Measurements from ENCODE around the gene PPARD. TPM values are rescaled to one million over a fixed set of nuclear protein-coding genes. Genes with fewer than 3 reads are reported as not detected.

The PPARD gene
- total and polyA plus RNA-seq, 2 of the 13 experiments (the other 11 are each of a cell fraction or from before 2014, with no cell fraction given): 6.1 to 13.3 TPM

GRCh38 chr6:35428421-35429149, 86.2 kb downstream of the PPARD start (continued):
- peak; percentile 72 for TF ChIP-seq FOSL2 (CRISPR knock-in tag; IDR thresholded peaks at IDR 0.05)
- no peak for TF ChIP-seq ZNF282 (IDR thresholded peaks at IDR 0.05; ENCODE audit: partially characterized antibody)
- TF ChIP-seq ZNF451 (CRISPR knock-in tag; IDR thresholded peaks at IDR 0.05): no peak
- no peak for TF ChIP-seq GABPA (IDR thresholded peaks at IDR 0.05; ENCODE audit: low read depth, low read length)
- 0 out of 2 replicates have a peak, but pooled peaks have one; percentile 19 for TF ChIP-seq GABPA (CRISPR knock-in tag; IDR thresholded peaks at IDR 0.05; ENCODE audit: low read depth)
- peak; percentile 83 for TF ChIP-seq ZBTB43 (CRISPR knock-in tag; conservative IDR thresholded peaks at IDR 0.05)
- TF ChIP-seq ZNF883 (CRISPR knock-in tag; IDR thresholded peaks at IDR 0.05; ENCODE audit: not compliant biosample characterization): no peak
- TF ChIP-seq ZNF382 (CRISPR knock-in tag; IDR thresholded peaks at IDR 0.05; ENCODE audit: borderline replicate concordance): no peak
- no peak for TF ChIP-seq GTF3A (CRISPR knock-in tag; conservative IDR thresholded peaks at IDR 0.05)
- TF ChIP-seq HOMEZ (CRISPR knock-in tag; IDR thresholded peaks at IDR 0.05; ENCODE audit: low read depth): no peak
- no peak for TF ChIP-seq TBL1XR1 (IDR thresholded peaks at IDR 0.05; ENCODE audit: borderline replicate concordance, low read length, partially characterized antibody)
- no peak for TF ChIP-seq SALL2 (CRISPR knock-in tag; IDR thresholded peaks at IDR 0.05)
- TF ChIP-seq, protein P1, sequence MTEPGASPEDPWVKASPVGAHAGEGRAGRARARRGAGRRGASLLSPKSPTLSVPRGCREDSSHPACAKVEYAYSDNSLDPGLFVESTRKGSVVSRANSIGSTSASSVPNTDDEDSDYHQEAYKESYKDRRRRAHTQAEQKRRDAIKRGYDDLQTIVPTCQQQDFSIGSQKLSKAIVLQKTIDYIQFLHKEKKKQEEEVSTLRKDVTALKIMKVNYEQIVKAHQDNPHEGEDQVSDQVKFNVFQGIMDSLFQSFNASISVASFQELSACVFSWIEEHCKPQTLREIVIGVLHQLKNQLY (CRISPR knock-in tag; IDR thresholded peaks at IDR 0.05): no peak
- no peak for TF ChIP-seq ZNF343 (CRISPR knock-in tag; IDR thresholded peaks at IDR 0.05)
- TF ChIP-seq, protein P2, sequence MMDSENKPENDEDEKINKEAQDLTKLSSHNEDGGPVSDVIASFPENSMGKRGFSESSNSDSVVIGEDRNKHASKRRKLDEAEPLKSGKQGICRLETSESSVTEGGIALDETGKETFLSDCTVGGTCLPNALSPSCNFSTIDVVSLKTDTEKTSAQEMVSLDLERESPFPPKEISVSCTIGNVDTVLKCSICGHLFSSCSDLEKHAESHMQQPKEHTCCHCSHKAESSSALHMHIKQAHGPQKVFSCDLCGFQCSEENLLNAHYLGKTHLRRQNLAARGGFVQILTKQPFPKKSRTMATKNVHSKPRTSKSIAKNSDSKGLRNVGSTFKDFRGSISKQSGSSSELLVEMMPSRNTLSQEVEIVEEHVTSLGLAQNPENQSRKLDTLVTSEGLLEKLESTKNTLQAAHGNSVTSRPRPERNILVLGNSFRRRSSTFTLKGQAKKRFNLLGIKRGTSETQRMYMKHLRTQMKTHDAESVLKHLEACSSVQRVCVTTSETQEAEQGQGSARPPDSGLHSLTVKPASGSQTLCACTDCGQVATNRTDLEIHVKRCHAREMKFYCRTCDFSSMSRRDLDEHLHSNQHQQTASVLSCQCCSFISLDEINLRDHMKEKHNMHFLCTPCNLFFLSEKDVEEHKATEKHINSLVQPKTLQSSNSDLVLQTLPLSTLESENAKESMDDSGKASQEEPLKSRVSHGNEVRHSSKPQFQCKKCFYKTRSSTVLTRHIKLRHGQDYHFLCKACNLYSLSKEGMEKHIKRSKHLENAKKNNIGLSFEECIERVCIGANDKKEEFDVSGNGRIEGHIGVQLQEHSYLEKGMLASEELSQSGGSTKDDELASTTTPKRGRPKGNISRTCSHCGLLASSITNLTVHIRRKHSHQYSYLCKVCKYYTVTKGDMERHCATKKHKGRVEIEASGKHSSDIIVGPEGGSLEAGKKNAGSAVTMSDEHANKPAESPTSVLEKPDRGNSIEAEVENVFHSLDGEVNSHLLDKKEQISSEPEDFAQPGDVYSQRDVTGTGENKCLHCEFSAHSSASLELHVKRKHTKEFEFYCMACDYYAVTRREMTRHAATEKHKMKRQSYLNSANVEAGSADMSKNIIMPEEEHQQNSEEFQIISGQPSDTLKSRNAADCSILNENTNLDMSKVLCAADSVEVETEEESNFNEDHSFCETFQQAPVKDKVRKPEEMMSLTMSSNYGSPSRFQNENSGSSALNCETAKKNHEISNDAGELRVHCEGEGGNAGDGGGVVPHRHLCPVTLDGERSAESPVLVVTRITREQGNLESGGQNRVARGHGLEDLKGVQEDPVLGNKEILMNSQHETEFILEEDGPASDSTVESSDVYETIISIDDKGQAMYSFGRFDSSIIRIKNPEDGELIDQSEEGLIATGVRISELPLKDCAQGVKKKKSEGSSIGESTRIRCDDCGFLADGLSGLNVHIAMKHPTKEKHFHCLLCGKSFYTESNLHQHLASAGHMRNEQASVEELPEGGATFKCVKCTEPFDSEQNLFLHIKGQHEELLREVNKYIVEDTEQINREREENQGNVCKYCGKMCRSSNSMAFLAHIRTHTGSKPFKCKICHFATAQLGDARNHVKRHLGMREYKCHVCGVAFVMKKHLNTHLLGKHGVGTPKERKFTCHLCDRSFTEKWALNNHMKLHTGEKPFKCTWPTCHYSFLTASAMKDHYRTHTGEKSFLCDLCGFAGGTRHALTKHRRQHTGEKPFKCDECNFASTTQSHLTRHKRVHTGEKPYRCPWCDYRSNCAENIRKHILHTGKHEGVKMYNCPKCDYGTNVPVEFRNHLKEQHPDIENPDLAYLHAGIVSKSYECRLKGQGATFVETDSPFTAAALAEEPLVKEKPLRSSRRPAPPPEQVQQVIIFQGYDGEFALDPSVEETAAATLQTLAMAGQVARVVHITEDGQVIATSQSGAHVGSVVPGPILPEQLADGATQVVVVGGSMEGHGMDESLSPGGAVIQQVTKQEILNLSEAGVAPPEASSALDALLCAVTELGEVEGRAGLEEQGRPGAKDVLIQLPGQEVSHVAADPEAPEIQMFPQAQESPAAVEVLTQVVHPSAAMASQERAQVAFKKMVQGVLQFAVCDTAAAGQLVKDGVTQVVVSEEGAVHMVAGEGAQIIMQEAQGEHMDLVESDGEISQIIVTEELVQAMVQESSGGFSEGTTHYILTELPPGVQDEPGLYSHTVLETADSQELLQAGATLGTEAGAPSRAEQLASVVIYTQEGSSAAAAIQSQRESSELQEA (CRISPR knock-in tag; IDR thresholded peaks at IDR 0.05; ENCODE audit: not compliant biosample characterization): peak; percentile 34
- peak; percentile 58; the same call in 1 of the 2 replicates for TF ChIP-seq ZFP37 (CRISPR knock-in tag; IDR thresholded peaks at IDR 0.05; ENCODE audit: borderline replicate concordance)
- no peak for TF ChIP-seq ZNF572 (CRISPR knock-in tag; IDR thresholded peaks at IDR 0.05)
- TF ChIP-seq MZF1 (CRISPR knock-in tag; IDR thresholded peaks at IDR 0.05; ENCODE audit: borderline replicate concordance): no peak

All from HepG2 (cell line).